ENCODE results near the gene ZNF407.

ZNF407 gene

GRCh38 chr18:75045272-75045671, 447.6 kb downstream of the ZNF407 start:
- DNase-seq = no peak

GRCh38 chr18:75047240-75047961, 449.7 kb downstream of the ZNF407 start:
- DNase-seq = no peak

DNA sequence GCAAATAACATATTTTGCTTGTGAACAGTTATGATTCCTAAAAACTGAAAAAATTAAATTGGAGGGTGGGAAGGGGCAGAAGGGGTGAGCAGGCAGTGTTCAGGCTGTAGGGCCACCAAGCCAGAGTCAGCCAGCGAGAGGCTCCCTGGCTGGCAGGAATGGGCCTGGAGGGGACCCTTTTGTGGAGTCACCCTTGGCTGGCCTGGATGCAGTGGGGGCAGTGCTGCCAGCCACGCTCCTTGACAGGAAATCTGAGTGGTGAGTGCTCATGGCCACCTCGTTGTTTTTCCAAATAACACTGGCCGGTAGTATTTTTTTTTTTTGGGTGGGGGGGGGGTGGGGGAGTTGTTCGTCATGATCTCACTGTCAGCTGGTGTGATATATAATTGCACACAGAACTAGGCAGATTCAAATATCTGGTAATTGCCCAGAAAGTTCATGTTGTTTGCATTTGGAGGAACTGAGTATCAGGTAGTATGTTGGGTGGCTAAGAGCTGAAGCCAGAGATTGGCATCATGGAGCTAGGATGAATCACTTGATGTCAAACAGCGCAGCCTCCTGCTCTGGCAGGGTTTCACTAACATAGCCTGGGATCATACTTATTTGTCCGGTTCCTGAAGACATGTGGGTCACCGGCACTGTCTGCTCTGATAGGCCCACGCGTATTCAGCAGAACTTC, 451.2 kb downstream of the ZNF407 start:
- no peak for DNase-seq

GRCh38 chr18:75049455-75049789, 451.8 kb downstream of the ZNF407 start:
- no peak for DNase-seq

GRCh38 chr18:75051757-75052156, 454.1 kb downstream of the ZNF407 start:
- no peak for DNase-seq

DNA sequence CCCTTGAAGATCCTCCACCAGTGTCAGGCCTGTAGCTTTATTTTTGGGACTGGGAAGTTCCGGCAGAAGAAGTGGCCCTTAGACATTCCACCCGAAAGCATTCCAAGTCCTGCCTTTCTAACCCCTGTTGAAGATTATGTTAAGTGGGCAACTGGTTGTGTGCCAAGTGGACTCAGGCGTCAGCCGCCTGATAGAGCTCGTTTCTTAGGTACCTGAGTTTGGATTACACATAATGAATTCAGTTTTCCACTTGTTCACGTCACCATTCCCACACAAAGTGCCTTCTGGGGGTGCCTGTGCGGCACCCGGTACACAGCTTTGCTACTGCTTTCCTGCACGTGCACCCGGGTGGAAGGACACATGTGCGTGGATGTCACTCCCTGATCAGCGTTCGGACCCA, 454.8 kb downstream of the ZNF407 start:
- no peak for DNase-seq

- DNase-seq = no peak
Observed at GRCh38 chr18:75053028-75053629, 455.5 kb downstream of the ZNF407 start.

DNA sequence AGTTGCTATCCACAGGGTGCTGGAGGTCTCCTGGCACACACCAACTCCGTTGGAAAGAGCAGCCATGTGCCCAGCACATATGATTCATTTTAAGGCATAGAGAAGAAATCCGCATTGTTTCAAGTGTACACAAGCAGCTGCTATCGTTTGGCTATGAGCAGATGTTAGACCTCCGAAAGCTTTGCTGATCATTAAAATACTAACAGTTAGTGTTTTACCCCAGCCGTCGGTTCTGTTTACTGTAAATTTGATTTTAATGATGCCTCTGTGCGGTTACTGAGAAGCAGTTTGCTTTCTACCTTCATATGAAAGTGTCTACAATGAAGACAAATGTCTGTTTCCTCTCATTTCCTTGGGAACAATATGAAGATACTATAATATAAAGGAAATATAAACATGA, 456.4 kb downstream of the ZNF407 start:
- no peak for DNase-seq

DNA sequence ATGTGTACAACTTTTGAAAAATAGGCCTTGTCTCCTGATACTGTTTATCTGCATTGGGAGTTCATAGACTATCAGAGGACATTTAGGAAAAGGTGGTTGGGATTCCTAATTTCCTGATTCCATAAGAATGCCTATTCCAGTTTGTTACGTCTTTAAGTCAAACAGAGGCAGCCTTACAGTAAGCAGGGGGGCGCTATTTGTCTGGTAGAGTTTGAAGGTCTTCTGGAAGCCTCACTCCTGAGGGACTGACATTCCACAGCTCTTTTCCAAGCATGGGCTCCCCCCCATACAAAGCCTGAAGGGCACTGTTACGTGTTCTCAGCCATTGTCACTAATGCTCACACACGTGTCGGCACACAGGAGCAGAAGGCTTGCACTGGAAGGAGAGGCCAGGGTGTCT, 456.9 kb downstream of the ZNF407 start:
- DNase-seq = no peak

GRCh38 chr18:75057169-75057960, 459.7 kb downstream of the ZNF407 start:
- DNase-seq = no peak

GRCh38 chr18:75060185-75060584, 462.5 kb downstream of the ZNF407 start:
- DNase-seq = no peak

GRCh38 chr18:75062297-75062886, 464.7 kb downstream of the ZNF407 start:
- DNase-seq = no peak

DNA sequence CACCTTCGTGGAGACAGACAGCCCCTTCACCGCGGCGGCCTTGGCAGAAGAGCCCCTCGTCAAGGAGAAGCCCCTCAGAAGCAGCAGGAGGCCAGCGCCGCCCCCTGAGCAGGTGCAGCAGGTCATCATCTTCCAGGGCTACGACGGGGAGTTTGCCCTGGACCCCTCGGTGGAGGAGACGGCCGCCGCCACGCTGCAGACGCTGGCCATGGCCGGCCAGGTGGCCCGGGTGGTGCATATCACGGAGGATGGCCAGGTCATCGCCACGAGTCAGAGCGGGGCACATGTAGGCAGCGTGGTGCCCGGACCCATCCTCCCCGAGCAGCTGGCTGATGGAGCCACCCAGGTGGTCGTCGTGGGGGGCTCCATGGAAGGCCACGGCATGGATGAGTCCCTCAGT, 465.5 kb downstream of the ZNF407 start:
- no peak for DNase-seq

GRCh38 chr18:75063615-75064512, 466.2 kb downstream of the ZNF407 start:
- DNase-seq = no peak

DNA sequence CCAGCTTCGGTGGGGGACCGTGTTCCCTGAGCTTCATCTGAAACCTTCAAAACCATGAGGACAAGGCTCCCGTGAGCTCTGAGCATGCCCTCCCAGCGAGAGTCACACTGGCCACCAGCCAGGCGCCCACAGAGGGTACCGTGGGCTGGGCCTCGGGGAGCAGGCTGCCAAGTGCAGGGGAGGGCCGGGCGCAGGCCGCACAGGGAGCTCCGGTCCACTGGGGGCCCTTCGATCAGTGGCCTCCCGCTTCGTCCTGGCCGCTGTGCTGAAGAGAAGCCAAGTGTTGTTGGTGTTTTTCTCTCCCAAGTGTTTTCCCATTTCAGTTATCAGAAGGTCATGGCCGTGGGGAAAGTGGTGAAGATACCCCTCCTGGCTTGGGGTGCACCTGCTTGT, 466.8 kb downstream of the ZNF407 start:
- no peak for DNase-seq

DNA sequence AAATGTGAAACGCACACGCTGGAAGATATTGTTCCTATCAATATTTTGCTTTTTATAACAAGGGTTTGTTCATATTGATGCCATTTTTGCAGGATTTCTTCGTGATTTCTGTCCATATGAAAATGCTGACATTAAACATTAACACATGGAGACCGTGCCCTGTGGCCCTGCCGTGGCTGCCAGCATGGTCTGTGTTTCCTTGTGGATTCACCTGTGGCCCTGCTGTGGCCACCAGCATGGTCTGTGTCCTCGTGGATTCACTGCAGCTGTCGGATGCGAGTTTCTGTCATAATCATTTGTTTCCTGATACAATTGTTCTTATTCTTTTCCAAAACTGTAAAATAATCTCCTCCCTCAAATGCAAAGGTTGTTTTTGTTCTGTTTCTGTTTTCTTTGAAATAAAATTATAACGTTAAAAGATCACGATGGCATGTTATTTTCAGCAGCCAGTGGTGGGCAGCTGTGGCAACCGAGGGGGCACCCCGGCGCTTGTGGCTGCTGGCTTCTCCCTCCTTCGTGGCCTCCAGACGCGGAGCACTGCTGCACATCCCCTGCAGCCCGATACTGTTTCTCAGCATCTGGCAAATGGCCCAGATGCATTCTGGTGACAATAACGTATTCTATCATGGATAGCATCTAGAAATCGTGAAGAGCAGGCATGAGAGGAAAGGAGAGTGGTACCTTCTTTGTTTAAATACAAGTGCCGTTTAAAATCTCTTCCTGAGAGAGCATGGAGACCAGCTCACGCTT, 467.8 kb downstream of the ZNF407 start:
- DNase-seq = peak in 1 of 56 donors; percentile 23

DNA sequence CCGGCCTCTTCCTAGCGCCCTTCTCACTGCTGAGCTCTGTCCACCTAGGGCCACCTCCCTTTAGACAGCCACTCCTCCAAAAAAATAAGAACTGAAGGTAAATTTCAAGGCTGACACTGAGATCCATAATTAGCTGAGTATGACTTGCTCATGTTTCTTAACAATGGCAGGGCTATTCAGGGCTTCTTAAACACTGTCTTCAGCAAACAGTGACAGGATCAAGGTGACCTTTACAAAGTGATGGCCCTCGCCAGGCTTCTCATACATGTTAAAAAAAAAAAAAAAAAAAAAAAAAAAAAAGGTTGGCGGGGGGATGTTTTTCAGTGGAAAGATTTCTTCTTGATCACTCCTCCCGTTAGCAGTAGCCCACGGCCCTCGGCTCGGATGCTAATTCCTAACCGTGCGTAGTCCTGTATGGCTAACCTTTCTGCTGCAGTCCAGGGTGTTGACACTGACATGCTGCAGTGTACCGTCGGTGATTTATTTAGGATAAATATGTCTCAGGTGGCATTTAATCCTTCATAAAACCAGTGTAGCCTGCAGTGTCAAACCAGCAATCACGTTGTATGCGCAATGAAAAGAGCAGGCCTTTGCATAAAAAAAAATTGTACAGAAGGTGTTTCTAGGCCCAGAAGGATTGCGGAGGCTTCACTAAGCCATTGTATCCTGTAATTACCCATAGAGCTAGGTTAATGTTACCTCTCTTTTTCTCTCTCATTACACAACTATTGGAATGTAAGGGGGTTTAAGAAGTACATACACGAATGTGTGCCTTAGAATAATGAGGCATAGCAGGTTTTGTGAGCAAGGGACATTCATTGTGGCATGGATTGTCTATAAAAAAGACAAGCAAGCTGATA, 468.6 kb downstream of the ZNF407 start:
- DNase-seq = no peak

GRCh38 chr18:75066936-75067335, 469.3 kb downstream of the ZNF407 start:
- DNase-seq = no peak
